OCI-M2 (cell line): Measurements from ENCODE around the gene MYO1D.
"Not testable (repeated sequence)": the region's sequence is repeated elsewhere in the genome, so short reads cannot be mapped to it uniquely, and the experiment has no call there.

Experiments used
- DNase-seq: peaks from one replicate; lab custom pipeline; 2025; ENCODE audit not compliant: unreplicated experiment; lab: John Stamatoyannopoulos, UW

MYO1D gene

DNA sequence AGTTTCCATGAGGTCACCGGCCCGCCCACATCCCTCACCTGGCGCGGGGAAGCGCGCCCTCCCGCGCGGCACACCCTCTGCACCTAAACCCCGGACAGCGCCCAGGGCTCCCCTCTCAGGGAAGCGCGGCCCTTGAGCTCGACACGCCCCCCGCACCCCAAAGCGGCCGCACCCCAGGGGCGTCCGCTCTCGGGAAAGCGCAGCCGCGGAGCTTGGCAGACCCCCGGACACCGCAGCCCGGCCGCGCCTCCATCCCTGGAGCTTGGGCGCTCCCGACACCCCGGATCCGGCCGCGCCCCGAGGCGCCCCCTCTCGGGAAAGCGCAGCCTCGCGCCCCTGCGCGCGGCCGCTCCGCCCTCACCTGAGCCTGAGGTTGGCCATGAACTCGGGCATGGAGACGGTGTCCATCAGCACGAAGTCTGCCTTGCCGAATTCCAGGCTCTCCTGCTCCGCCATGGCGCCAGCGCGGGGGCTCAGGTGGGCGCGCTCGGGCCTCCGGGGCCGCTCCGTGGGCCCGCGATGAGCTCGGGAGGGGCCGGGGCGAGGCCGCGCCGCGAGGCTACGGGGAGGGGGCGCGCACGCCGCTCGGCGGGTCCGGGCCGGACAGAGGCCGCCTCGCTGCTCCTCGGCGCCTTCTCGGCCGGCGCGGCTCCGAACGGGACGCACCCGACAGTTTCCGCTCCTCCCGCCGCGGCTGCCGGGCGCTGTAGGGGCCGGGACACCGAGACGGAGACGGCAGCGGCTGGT is at the start of gene MYO1D:
Gene MYO1D, minus strand, starts transcription at position 708 of the 747 bp plus-strand sequence. Its CDS starts 252 bp downstream, at position 456.
- no peak for DNase-seq

DNA sequence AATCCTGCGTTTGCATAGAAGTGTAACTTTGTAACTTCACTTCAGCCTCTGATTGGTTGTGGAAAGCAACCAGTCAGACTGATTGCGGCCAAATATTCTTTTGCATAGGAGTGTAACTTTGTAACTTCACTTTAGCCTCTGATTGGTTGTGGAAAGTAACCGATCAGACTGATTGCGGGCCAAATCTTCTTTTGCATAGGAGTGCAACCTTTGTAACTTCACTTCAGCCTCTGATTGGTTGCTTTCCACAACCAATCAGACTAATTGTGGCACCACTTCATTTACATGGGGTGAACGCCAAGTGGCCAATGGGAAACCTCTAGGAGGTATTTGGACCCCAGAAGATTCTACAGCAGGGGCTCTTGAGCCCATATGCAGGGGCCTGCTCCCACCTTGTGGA is 49.3 kb upstream of the MYO1D start:
- DNase-seq, result no peak

GRCh38 chr17:32923905-32924304 is 47.0 kb upstream of the MYO1D start:
- DNase-seq, result not testable (repeated sequence)

DNA sequence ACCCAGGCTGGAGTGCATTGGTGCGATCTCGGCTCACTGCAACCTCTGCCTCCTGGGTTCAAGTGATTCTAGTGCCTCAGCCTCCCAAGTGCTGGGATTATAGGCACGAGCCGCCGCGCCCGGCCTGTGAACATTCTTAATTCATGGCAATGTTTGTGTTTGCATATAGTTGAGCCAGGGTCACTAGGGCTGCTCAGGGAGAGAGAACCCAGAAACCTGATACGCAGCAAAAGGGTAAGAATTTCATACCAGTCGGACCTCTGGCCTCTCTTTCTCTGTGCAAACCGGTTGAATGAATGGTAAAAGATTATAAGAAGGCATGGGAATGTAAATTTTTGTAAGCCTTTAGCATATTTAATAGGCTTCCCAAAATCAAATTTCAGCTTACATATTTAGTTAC is 44.1 kb upstream of the MYO1D start:
- DNase-seq, result no peak

DNA sequence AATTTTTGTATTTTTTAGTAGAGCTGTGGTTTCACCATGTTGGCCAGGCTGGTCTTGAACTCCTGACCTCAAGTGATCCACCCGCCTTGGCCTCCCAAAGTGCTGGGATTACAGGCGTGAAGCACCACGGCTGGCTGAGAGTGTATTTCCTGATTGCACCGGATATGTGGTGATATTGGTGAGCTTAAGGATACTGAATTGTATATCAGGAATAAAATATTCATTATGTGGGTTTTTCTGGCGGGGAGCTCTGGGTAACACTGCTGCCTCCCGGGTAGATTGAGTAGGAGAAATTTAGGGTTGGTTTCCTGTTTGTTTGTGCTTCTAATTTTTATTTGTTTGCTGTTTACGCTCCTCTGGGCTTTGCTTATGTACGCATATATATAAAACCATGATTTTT is 43.4 kb upstream of the MYO1D start:
- no peak for DNase-seq

GRCh38 chr17:32919876-32920275 is 43.0 kb upstream of the MYO1D start:
- DNase-seq, result not testable (repeated sequence)

- DNase-seq, result no peak
These were observed 40.9 kb upstream of the MYO1D start for GRCh38 chr17:32917842-32918241.

GRCh38 chr17:32917081-32917480 is 40.2 kb upstream of the MYO1D start:
- no peak for DNase-seq

- no peak for DNase-seq
These were observed 39.2 kb upstream of the MYO1D start for GRCh38 chr17:32916134-32916533.

GRCh38 chr17:32915245-32915644 is 38.3 kb upstream of the MYO1D start:
- no peak for DNase-seq

DNA sequence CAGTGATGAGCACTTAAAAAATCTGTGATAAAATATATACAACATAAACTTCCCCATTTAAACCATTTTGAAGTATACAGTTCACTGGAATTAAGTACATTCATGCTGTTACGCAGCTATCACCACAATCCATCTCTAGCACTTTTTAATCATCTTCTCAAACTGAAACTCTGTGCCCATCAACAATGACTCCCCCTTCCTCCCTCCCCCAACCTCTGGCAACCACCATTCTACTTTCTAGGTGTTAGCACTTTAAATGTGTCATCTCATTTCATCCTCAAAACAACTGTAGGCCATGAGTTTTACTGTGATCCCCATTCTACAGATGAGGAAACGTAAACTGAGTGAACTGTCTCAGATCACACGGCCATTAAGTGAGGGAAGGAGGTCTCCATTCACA is 37.3 kb upstream of the MYO1D start:
- DNase-seq, result no peak

- DNase-seq, result no peak
These were observed 36.7 kb upstream of the MYO1D start for GRCh38 chr17:32913593-32913992.

DNA sequence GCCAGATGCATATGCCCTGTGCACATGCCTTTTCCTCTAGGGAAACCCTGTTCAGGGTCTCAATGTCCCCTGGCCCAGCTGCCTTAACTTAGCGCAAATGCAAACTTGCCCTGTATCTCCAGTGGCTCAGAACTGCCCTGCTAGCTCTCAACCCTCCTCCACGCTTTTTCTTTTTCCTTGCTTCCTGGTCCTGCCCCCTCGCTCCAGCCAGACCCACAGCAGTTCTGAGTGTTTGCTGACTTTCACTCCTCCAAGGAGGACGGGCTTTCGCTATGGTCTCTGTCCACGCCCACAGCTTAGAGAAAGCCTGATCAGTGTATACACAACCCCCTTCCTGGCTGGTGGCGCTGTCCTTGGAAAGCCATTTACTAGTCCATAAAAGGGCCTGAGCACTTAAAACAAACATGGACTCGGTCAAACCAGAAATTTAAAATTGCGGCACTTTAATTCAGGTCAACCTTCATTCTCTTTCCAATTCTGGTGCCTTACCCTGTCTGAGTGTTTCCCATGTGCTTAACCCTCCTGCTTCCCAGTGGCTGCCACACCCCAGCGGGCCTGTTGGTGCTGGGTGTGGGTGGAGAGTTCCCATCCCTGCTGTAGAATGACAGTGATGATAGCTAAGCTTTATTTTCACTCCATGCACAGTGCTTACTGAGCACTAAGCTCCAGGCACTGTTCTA is 35.4 kb upstream of the MYO1D start:
- DNase-seq, result no peak

- DNase-seq, result no peak
These were observed 33.8 kb upstream of the MYO1D start for GRCh38 chr17:32910769-32911168.

DNA sequence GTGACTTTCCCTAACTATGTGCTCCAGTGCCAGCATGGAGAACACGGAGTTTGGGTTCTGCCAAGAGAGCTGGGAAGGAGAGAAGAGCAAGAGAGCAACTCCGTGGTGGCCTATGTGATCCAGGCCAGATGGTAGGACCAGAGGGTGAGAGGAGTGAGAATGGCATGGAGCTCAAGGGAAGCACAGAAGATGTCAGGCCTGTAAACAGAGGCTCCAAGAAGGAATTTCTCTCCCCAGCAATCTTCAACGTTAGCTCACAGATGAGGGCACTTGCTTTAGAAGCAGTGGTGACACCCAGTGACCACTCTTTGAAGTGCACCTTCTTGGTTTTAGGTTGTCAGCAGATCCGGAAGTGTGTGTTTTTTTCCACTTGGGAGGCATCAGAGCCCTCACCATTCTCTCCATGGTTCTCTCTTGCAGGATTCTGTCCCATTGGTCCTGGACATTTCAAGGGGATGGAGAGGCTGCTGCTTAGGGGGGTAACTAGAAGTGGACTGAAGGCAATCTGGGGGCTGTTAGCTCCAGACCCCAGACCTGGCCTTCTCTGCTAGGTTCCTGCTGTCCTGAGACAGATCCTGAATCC is 33.0 kb upstream of the MYO1D start:
- peak; percentile 58 for DNase-seq

- DNase-seq, result no peak
These were observed 30.7 kb upstream of the MYO1D start for GRCh38 chr17:32907583-32907982.

DNA sequence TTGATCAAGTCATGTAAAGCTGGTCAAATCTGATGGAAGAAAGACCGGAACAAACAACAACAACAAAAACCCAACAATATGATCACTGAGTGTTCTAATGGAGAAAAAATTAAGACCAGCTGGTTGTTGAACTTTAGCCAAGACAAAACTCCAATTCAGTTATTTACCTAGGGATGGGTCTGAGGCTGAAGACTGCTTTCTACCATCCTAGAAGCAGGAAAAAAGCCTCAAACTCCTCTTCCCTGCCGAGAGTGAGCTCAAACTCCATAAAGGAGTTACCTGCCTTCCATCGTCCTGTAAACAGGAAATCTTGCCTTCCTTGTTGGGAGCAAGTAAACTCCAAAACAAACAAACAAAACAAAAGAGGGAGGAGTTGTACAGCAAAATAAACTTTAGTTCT is 28.0 kb upstream of the MYO1D start:
- no peak for DNase-seq

DNA sequence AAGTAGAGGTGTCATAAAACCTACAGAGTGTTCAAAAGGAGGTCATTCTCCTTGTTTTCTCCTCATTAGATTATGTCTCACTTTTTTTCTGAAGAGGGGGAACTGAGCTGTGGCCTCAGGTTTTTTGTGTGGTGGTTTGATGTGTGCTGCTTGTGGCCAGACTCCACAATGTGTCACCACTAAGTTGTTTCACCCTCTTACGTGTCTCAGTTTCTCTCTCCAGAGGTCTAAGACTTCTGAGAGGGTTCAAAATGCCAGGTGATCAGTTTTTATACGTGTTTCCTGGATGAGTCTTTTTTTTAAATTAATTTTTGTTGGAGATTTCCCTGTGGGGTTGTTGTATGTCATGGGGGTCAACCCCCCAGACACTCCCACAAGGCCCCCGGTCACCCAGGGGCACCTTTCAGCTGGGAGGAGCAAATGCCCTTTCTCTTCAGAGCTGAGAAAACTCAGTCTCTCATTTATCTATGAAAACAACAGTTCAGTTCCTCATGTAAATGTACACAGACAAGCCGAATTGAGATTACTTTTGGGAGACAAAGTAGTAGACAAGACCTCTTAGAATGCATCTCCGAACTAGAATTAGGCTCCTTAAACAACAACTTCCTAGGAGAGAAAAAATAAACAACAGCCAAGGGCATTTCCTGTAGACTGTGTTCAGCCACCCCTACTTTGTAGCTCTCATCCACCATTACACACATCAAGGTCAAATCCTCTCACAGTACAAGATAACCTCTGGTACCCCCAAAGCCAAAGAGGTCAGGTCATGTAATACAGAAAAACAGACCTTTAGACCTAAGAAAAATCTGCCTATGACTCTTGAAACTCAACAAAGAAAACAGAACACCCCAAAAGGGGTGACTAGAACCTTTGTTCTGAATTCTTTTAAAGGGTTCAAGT is 27.1 kb upstream of the MYO1D start:
- DNase-seq, result no peak

DNA sequence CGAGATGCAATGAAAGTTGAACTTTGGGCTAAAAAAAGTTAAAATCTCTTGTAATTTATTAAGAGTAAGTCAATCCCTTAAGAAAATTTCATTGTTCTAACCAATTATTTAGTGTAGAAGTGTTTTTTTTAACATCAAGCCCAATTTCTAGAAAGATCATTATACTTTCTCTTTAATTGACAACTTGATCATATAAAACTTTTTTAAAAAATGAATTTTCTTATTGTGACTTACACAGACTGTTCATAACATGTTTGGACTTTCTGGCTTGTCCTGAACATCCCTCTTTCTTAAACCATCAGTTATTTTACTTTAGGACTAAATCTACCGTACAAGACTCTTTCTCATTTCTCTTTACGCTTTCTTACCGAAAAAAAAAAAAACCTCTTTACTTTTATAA is 24.8 kb upstream of the MYO1D start:
- DNase-seq, result no peak

GRCh38 chr17:32899236-32900013 is 22.5 kb upstream of the MYO1D start:
- DNase-seq, result no peak
